GM19438 (cell line): ENCODE measurements around the gene PLPP4.

Experiments
- ATAC-seq: cut with Tn5 transposase; IDR thresholded peaks from one replicate; pipeline ENCODE4 v1.9.1; 2021; ENCODE audit warnings: low read depth; ENCODE audit not compliant: unreplicated experiment

PLPP4 gene

GRCh38 chr10:120562956-120563355 is 105.9 kb downstream of the PLPP4 start:
- no peak for ATAC-seq

GRCh38 chr10:120570418-120570817 is 113.4 kb downstream of the PLPP4 start:
- ATAC-seq, result peak; percentile 72

DNA sequence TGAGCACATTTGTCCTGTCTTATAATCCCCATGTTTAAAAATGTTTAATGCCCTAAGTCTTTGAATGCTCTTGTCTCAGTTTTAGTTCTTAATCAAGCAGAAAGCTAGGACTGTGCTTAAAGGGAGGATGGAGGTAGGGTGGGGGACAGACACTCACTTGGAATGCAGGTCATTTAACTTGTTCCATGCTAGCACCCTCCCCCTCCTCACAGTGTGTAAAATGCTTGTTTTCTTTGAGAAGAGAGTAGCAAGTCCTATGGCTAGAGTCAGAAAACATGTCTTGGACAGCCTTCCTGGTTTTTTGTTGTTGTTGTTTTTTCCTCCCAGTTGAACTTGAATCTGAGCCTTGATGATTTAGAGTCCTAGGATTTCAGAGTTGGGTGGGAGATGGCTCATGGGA is 114.2 kb downstream of the PLPP4 start:
- ATAC-seq, result no peak

- no peak for ATAC-seq
These were observed 115.3 kb downstream of the PLPP4 start for GRCh38 chr10:120572307-120572706.

- ATAC-seq, result no peak
These were observed 116.3 kb downstream of the PLPP4 start for GRCh38 chr10:120573355-120573754.

DNA sequence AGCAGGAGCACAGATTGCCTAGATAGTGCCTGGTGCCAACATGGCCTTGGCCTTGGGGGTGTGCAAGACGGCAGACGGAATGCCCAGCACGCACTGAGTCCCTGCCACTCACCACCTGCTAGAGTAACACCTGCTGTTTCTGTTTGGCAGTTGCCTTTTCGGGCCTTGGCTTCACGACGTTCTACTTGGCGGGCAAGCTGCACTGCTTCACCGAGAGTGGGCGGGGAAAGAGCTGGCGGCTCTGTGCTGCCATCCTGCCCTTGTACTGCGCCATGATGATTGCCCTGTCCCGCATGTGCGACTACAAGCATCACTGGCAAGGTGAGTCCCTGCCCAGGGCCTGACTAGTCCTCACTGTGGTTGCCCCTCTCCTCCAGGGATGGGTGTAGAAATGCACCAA is 118.0 kb downstream of the PLPP4 start:
- no peak for ATAC-seq

GRCh38 chr10:120575411-120575810 is 118.4 kb downstream of the PLPP4 start:
- no peak for ATAC-seq

GRCh38 chr10:120578134-120578533 is 121.1 kb downstream of the PLPP4 start:
- ATAC-seq, result no peak

DNA sequence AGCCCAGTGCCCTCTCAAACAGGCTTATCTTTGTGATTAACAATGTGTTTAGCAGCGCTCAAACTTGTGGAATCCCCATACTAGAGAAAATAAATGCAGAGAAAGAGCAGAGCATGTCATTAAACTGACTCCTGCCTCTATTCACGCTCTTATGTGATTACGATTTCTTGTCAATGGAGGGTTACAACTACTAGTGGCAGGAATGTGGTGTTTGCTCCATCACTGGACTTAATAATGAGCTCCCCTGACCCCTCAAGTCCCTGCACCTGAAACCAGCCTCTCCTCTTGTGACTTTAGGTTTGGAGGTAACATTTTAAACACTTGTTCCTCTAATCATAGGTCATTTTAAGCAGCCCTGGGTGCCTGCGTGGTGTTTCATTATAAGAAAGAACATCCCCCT is 121.9 kb downstream of the PLPP4 start:
- ATAC-seq, result no peak

GRCh38 chr10:120580918-120581895 is 124.2 kb downstream of the PLPP4 start:
- no peak for ATAC-seq

- ATAC-seq, result no peak
These were observed 125.7 kb downstream of the PLPP4 start for GRCh38 chr10:120582753-120583152.

DNA sequence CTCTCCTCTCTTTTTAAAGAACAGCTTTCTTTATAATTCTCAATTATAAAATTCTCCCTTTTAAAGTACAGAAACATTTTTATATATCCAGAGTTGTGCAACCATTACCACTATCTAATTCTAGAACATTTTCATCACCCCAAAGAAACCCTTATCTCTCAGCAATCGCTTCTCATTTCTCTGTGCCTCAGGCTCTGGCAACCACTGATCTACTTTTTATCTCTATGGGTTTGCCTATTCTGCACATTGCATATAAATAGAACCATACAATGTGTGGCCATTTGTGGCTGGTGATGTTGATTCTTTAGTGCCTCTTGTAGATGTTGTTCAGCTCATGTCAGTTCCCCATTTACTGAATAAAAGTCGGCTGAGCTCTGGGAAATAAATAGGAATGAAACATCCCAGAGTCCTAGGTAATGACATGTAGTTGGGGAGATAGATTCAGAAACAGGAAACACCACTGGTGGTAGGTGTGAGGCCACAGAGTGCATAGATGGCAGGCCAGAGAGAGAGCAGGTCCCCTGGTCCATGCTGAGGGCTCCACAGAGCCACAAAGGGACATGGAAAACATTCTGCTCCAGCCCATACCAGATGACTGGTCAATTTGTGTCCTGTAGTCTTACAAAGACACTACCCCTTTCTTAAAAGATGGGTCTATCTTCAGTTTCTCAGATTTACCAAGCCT is 126.5 kb downstream of the PLPP4 start:
- no peak for ATAC-seq

GRCh38 chr10:120584786-120585185 is 127.8 kb downstream of the PLPP4 start:
- no peak for ATAC-seq

- no peak for ATAC-seq
These were observed 129.4 kb downstream of the PLPP4 start for GRCh38 chr10:120586471-120586872.

- no peak for ATAC-seq
These were observed 130.0 kb downstream of the PLPP4 start for GRCh38 chr10:120587061-120587460.

DNA sequence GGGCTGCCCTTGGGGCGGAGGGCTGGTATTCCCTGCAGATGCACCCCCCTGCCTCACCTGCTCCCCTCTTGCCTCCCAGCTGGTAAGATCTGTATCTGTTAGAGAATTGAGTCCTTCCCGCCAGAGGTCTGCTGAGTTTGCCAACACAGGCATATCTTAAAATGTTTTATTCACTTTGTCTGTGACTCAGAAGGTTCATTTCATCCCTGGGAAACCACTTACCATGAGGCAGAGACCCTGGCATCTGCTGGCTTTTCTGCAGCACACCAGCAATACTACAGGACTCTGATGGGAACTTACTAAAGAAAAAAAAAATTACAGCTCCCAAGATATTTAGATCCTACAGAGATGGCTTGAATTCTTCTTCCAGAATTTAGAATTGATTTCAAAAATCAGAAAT is 131.3 kb downstream of the PLPP4 start:
- ATAC-seq, result no peak

GRCh38 chr10:120593693-120594092 is 136.7 kb downstream of the PLPP4 start:
- no peak for ATAC-seq

- ATAC-seq, result no peak
These were observed 140.9 kb downstream of the PLPP4 start for GRCh38 chr10:120597902-120598301.

DNA sequence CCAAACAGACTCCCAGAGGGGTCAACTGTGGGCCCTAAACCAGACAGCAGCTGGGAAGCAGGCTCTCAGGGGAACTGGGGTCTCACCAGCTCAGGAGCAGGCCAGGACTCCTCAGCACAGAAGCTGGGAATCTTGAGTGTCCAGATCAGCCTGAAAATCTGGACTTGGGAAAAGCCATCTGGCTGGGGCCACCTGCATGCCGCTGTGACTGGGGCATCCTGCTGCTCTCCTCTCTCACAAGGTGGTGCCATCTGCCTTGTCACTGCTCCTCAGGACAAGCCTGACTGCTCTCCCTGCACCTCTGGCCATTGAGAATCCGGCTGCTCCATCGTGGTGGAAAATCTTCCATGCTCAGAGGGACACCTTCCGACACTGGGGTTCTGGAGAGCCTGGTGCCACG is 141.4 kb downstream of the PLPP4 start:
- ATAC-seq, result no peak

GRCh38 chr10:120599200-120599724 is 142.2 kb downstream of the PLPP4 start:
- ATAC-seq, result no peak

DNA sequence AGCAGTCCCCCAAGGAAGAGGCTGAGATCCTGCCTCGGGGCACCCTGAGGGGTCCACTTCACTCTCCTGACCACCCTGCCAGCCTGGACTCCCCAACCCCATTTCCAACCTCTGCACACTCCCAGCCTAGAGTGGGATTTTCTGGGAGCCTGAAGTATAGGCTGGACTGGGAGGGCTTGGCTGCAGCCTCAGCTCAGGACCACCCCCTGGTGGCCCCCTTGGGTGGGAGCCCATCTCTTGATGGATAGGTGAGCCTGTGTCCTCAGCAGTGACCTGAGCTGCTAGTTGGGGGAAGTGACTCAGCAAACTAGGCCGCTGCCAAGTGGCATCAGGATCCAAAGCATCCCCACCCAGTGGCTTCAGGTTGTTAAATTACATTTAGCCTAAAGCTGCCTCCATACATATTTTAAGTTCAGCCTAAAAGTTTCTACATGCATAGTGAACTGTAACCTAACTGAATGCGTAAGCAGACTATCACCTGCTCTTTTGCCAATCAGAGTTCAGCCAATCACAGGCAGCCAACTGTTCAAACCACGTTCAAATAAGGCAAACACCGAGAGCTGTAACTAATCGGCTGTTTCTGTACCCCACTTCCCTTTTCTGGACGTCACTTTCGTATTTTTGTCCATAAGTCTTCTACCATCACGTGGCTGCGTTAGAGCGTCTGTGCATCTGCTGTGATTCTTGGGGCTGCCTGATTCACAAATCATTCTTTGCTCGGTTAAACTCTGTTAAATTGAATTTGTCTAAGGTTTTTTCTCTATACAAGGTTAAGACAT is 144.0 kb downstream of the PLPP4 start:
- peak; percentile 45 for ATAC-seq
